GM18519 (cell line): Measurements from ENCODE around the gene BGN.

ENCODE experiments used
- ATAC-seq: cut with Tn5 transposase; IDR thresholded peaks from one replicate; pipeline ENCODE4 v1.9.1; 2021; ENCODE audit warnings: mild to moderate bottlenecking, moderate library complexity; ENCODE audit not compliant: unreplicated experiment, low FRiP score

The BGN gene

GRCh38 chrX:153459986-153460385, 34.8 kb upstream of the BGN start:
- no peak for ATAC-seq

GRCh38 chrX:153460826-153461225, 34.0 kb upstream of the BGN start:
- no peak for ATAC-seq

DNA sequence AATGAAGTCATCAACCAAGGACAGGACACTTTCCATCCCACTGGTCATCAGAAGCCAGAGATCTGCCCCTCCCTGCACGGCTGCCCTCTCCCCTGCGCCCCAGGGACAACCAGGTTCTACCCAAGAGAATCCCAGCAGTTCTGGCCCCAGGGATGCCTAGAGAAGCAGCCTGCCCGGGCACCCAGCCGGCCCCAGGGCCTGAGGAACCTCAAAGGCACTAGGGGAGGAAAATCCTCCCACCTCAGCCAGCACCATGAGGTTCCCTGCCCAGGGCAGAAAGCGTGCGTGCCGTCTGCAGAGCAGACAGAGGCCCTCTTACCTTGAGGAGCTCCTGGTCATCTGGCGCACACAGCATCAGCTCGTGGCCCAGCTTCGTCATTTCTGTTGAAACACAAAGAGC, 32.5 kb upstream of the BGN start:
- no peak for ATAC-seq

GRCh38 chrX:153463031-153463430, 31.7 kb upstream of the BGN start:
- ATAC-seq, result no peak

DNA sequence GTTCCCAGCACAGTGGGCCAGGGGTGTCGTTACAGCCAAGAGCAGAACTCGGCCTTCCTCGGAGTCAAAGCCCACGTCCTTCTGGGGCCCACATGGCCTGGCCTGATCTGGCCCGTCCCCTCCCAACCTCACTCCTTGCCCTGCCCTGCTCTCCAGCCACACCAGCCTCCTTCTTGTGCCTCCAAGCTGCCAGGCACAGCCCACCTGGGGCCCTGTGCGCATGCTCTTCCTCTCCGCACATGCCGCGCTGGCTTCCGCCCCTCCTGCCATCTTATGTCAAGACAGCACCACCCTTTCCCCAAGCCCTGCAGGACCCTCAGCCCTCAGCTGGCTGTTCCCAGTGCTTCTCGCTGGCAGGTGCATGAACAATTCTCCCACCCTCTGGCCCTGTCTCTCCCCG, 31.2 kb upstream of the BGN start:
- ATAC-seq, result no peak

DNA sequence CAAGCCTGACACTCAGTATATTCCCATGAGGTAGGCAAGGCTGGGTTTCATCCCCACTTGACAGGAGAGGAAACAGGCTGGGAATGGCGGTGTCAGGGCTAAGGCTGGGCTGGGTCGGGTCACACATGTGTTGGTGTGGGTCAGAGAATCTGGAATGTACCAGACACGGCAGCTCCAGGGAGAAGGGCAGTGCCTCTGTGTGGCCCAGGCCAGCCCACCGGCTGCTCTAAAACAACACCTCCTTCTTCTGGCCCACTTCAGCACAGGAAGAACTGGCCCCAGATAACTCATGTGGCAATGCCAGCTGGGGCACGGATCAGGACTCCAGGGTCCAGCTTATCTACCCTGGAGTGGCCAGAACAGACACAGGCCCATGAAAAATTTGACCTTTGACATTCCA, 30.7 kb upstream of the BGN start:
- ATAC-seq, result no peak

- no peak for ATAC-seq
Measured at GRCh38 chrX:153465691-153466380, 28.9 kb upstream of the BGN start.

GRCh38 chrX:153468008-153468580, 26.7 kb upstream of the BGN start:
- no peak for ATAC-seq

DNA sequence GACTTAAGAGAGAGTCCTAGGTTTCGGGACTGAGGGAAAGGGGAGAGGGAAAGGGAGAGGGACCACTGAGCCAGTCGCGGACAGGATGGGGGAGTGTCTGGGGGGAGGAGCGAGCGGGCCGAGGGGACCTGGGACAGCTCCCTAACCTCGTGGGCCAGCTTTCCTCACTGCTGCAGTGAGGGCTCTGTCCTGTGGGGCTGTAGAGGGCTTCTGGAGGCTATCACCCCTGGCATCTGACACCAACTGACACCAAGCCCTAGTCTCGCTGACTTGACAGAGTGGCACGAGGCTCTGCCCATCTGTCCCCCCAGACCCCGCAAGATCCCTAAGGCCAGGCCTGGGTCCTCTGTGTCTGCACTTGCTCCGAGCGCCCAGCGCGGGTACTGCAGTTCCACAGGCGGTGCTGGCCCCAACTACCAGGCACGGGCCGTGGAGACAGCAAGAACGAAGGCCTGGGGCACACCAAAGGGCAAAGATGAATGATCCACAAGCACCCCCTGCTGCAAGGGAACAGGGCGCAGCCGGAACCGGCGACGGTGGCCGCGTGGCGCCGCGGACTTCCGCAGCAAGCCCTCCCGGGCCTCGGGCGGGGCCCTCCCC, 24.9 kb upstream of the BGN start:
- peak; percentile 23 for ATAC-seq

- peak; percentile 53 for ATAC-seq
Measured at GRCh38 chrX:153470411-153471363, 24.1 kb upstream of the BGN start, which contains the start of gene HAUS7. HAUS7 (minus strand) TSS chrX:153470576; CDS start chrX:153470557, 19 bp downstream.

DNA sequence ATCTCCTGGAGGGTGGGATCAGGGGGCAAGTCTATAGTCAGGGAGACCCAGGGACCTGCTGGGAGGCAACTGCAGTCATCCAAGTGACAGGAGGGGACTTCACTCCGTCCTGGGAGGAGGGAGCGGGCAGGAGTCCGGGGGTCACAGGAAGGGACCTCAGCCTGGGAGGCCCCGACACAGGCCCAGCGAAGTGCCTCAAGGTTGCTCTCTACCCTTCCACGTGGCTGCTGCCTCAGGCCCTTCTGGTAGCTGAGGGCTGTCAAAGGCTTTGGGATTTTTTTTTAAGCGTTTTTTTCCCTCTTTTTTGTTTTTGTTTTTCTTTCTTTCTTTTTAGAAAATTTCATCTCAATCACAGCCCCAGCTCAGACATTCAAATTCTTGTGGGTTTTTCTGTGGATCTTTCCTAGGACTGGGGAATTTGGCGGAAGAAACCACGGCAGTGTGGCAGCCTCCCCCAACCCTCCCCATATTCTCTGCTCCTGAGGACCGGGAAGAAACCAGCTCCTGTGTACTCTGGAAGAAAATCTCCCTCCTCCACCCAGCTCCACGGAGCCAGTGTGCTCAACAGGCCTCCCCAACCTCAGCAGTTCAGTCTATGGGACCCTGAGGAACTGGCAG, 23.0 kb upstream of the BGN start:
- ATAC-seq, result no peak

- no peak for ATAC-seq
Measured at GRCh38 chrX:153473126-153473525, 21.7 kb upstream of the BGN start.

DNA sequence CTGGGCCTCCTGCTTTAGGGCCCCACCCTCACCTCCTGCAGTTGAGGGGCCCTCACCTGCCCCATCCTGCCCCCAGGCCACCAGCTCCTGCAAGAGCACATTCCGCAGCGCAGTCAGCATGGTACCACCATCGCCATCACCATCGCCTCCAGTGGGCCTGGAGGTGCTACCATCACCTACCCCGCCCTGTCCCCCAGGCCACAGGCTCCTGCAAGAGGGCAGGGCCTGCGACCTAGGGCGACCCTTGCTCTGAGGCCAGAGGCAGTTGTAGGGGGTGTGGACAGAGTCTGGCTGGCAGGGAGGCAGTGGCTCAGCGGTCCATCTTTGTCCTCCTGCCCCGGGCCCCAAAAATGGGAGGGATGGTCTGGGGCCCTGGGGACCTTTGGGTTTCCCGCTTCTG, 20.5 kb upstream of the BGN start:
- no peak for ATAC-seq

DNA sequence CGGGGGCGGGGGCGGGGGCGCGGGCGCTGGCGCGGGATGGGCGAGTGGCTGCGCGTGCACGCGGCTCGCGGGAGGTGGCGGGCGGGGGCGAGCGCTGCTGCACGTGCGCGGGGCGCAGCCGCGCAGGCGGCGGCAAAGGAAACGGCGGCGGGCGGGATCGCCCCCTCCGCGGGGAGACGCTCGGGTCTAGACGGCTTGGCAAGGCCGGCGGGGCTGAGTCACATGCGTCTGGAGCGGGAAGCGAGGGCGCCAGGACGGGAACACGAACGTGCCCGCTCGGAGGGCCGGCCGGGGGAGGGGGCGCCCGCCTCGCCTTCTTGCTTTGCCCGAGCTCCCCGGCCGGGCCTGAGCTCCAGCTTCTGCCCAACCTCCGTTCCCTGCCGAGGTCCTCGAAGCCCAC, 20.1 kb upstream of the BGN start:
- no peak for ATAC-seq

DNA sequence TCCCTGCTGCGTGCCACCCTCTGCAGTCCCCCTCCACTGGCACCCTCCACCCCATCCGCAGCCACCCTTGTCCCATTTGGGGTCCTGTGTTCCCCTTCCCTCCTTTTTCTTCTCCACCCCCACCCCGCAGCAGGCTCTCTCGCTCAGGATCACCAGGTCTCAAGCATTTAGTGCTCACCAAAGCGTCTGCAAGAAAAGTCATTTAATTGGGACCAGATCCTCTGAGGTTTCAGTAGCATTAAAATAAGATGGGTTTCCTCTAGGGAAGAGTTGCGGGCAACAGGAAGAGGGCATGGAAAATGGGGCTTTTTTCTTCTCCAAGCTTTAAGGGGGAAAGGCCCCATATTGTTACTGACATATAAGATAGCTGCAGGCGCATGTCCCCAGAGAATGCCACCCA, 19.5 kb upstream of the BGN start:
- ATAC-seq, result no peak

DNA sequence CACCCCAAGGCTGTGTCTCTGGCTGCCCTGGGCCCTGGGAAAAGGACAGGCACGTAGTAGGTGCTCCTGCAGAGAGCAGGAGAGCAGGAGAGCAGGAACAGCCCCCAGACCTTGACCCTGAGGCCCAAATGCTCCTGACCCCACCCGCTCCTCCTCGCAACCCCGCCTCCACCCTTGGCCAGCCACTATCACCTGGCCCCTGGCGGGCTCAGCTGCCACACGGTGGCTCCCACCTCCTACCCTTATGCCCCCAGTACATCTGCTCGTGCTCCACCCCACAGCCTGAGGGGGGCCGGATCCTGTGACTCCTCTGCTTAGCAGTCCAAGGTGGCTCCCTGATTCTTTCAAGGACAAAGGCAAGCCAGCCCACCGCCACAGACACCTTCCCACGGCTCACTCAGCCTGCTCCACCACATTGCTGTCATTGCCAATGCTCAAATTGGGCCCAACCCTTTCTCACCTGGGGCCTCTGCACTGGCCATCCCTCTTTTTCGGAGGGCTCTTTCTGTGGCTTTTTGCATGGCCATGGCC, 19.0 kb upstream of the BGN start:
- no peak for ATAC-seq

GRCh38 chrX:153476666-153477363, 18.0 kb upstream of the BGN start:
- ATAC-seq, result no peak

GRCh38 chrX:153477364-153477857, 17.4 kb upstream of the BGN start:
- ATAC-seq, result no peak

DNA sequence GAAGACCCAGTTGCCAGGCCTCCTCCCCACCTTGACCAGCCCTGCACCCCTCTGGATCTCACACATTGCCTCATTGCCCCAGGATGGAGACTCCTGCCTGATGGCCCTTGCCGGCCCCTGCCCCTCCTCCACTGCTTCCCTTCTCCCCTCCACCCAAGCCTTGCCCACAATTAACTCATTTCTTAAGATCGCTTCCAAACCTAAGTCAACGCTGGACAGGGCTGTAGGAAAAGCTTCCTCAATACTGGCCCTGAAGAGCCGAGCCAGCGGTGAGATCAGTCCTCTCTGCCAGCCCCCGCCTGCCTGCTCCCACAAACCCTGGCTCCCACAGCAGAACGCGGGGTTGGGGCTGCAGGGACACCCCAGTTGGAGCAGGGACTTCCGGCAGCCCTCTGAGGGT, 16.9 kb upstream of the BGN start:
- no peak for ATAC-seq

GRCh38 chrX:153478746-153479145, 16.0 kb upstream of the BGN start:
- no peak for ATAC-seq
